Esophagus muscularis mucosa (tissue), 4 donors: ENCODE data around the gene RAP2A. TPM values are rescaled to one million over a fixed set of nuclear protein-coding genes. Genes with fewer than 3 reads are reported as not detected.

Source experiments
- DNase-seq: peaks from one replicate; pipeline ENCODE4 v3.0.0-alpha.2; 2017; ENCODE audit errors: extremely low spot score
- H3K27ac ChIP-seq, 4 donors: fragments of 200-600 bp; sonication (generic); replicated peaks in 1 of 4; 1 replicate in 3 of 4; 2 replicates in 1 of 4; pipeline ENCODE4 v1.5.1; 2016 to 2019; ENCODE audit warnings: mild to moderate bottlenecking in 1 of 4
- H3K27me3 ChIP-seq, 4 donors: fragments of 200-600 bp; sonication (generic); one replicate each; pipeline versions ENCODE4 v1.5.1 to v1.6.0; 2016 to 2019
- H3K36me3 ChIP-seq, 4 donors: fragments of 200-600 bp; sonication (generic); one replicate each; pipeline ENCODE4 v1.5.1; 2016 to 2019
- H3K4me1 ChIP-seq, 4 donors: fragments of 200-600 bp; sonication (generic); one replicate each; pipeline ENCODE4 v1.5.1; 2016 to 2019
- H3K4me3 ChIP-seq, 4 donors: fragments of 200-600 bp; sonication (generic); 1 replicate in 2 of 4; 2 replicates in 2 of 4; pipeline ENCODE4 v1.5.1; 2016 to 2019; ENCODE audit warnings: mild to moderate bottlenecking in 4 of 4, moderate library complexity in 1 of 4
- H3K9me3 ChIP-seq, 4 donors: fragments of 200-600 bp; sonication (generic); 1 replicate in 3 of 4; 2 replicates in 1 of 4; pipeline ENCODE4 v1.5.1; 2016 to 2019
- EP300 ChIP-seq: sonication (generic); formaldehyde crosslinking; IDR thresholded peaks from one replicate; pipeline ENCODE4 v1.6.1; 2017; ENCODE audit warnings: antibody characterized with exemption
- POLR2A ChIP-seq: fragments of 450-650 bp; IDR thresholded peaks from one replicate; pipeline ENCODE4 v1.6.1; 2017; ENCODE audit warnings: antibody characterized with exemption, moderate library complexity, mild to moderate bottlenecking, low read depth
- POLR2AphosphoS5 ChIP-seq, 2 donors: sonication (generic); formaldehyde crosslinking; IDR thresholded peaks; one replicate each; pipeline ENCODE4 v1.6.1; 2017; ENCODE audit warnings: antibody characterized with exemption in 2 of 2
- WGBS: methylation state at CpG from one replicate; pipeline ENCODE4 v1.1.5; 2018; 5-methylcytosine and 5-hydroxymethylcytosine counted together
- intact Hi-C: fragments of 100-400 bp; cut with DNase I; formaldehyde crosslinking; loops from one replicate; pipeline ENCODE4 v1.15.1; 2023
- total RNA-seq, 4 donors: library from RNA; depleted of rRNA; stranded (reverse); fragments of >200 nt; gene quantifications; one replicate each; pipeline versions ENCODE4 v1.1.0 to v1.2.1, GENCODE V29; 2016
- TF ChIP-seq, protein P1 (sequence below), 3 experiments: fragments of 200-600 bp in 2 of 3; fragments of 450-650 bp in 1 of 3; sonication (generic) in 2 of 3; IDR thresholded peaks; one replicate each; pipeline ENCODE4 v1.5.1; 2017 to 2019; ENCODE audit warnings: antibody characterized with exemption in 3 of 3, mild to moderate bottlenecking in 2 of 3, moderate library complexity in 1 of 3

The RAP2A gene
- total RNA-seq, 4 donors from 2014 or later: 24.1 to 27.8 (median 26.0) TPM

DNA sequence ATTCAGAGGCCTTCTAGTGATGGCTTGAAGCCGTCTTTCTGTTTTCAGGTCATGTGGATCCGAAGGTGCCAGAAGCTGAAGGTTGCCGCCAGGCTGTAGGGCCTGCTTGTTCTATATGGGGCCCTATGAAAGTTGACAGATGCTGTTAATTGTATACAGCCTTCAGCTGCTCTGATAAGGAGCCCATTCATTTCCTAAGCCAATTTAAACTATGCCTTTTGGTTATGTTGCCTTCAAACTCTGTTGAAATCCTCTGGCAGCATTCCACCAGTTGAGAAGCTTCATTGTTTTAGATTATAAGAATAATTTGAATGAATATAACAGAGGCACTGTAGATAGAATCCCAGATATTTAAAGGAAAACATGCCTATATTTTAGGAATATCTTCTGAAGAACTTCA, 34.4 kb downstream of the RAP2A start:
- H3K36me3 ChIP-seq: peaks cover 4 to 14% (median 7%) of the 10 kb centered on the region in 4 donors
- WGBS: 97% methylated on average over 3 of the region's 3 CpGs
- H3K9me3 ChIP-seq: no peaks in the 10 kb centered on the region

DNA sequence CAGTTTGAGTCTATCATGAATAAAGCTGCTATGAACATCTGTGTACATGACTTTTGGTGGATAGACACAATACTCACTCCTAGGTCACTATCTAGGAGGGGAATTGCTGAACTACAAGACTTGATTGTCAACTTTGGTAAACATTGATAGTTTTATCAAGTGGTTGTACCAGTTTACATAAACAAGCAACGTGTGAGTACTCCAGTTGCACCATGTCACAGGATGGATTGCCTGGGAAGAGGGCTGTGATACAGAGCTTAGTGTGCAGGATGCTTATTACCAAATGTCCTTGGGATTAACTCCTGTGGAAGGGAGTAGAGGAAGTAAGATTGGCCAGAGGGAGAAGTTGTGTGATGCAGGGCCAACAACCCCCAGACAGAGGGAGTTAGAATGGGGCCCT, 37.7 kb downstream of the RAP2A start:
- H3K27me3 ChIP-seq: no peaks in the 10 kb centered on the region
- no peak for DNase-seq
- H3K4me1 ChIP-seq: peaks cover 0 to 7% (median 0%) of the 10 kb centered on the region in 4 donors
- no peak overlapping the region for H3K27ac ChIP-seq
- H3K9me3 ChIP-seq: no peaks in the 10 kb centered on the region
- intact Hi-C loops: no loop called here
- TF ChIP-seq, protein P1, sequence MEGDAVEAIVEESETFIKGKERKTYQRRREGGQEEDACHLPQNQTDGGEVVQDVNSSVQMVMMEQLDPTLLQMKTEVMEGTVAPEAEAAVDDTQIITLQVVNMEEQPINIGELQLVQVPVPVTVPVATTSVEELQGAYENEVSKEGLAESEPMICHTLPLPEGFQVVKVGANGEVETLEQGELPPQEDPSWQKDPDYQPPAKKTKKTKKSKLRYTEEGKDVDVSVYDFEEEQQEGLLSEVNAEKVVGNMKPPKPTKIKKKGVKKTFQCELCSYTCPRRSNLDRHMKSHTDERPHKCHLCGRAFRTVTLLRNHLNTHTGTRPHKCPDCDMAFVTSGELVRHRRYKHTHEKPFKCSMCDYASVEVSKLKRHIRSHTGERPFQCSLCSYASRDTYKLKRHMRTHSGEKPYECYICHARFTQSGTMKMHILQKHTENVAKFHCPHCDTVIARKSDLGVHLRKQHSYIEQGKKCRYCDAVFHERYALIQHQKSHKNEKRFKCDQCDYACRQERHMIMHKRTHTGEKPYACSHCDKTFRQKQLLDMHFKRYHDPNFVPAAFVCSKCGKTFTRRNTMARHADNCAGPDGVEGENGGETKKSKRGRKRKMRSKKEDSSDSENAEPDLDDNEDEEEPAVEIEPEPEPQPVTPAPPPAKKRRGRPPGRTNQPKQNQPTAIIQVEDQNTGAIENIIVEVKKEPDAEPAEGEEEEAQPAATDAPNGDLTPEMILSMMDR (IDR thresholded peaks at IDR 0.05): no peak
- TF ChIP-seq EP300 (no peak), POLR2AphosphoS5 (IDR thresholded peaks at IDR 0.05) (no peak), POLR2A (no peak)
- WGBS: 50% methylated on average over 1 of the region's 1 CpG
- H3K4me3 ChIP-seq: no peak overlapping the region
- H3K36me3 ChIP-seq: no peaks in the 10 kb centered on the region

More for the DNA sequence above, 34.4 kb downstream of the RAP2A start:
- Histone ChIP-seq H3K27ac (no peak overlapping the region), H3K4me1 (no peaks in the 10 kb centered on the region), H3K4me3 (no peak overlapping the region), H3K27me3 (no peaks in the 10 kb centered on the region)
- intact Hi-C loops: no loop called here
- no peak for DNase-seq
- TF ChIP-seq, protein P1 (IDR thresholded peaks at IDR 0.05): no peak
- TF ChIP-seq POLR2A (no peak), POLR2AphosphoS5 (IDR thresholded peaks at IDR 0.05) (no peak), EP300 (no peak)

DNA sequence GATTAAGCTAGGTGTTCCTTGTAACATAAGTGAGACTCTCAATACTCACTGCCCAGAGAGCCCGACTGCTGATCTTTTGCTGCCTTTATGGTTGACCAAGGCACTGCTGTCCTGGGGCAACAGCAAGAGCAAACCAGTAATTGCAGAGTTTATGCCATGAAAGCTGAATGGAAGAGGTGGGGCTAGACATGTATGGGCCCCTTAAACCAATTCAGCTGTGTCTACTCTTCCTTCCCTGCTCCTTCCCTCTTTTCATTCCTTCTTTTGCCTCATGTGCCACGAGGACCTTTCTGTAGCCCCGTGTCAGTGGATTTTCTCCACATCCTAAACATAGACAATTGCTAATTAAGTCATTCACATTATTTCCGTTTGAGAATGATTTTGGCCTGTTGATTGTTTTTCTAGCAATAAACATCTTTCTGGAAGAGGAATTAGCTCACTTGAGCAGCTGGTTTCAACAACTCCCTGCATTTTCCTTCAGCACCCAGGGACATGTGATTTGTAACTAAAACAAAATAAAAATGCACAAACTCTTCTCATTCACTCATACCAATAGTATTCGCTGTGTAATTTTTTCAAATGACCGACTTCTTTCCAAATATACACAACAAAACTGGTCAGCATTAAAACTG, 40.5 kb downstream of the RAP2A start:
- peaks cover 0 to 16% (median 0%) of the 10 kb centered on the region in 4 donors for H3K4me1 ChIP-seq
- no peak for DNase-seq
- TF ChIP-seq EP300 (no peak), POLR2AphosphoS5 (IDR thresholded peaks at IDR 0.05) (no peak), POLR2A (no peak)
- TF ChIP-seq, protein P1 (IDR thresholded peaks at IDR 0.05): no peak
- intact Hi-C loops: no loop called here
- H3K27me3 ChIP-seq: no peaks in the 10 kb centered on the region
- H3K4me3 ChIP-seq: no peak overlapping the region
- no peaks in the 10 kb centered on the region for H3K36me3 ChIP-seq
- 70% methylated on average over 6 of the region's 6 CpGs for WGBS
- no peak overlapping the region for H3K27ac ChIP-seq
- no peaks in the 10 kb centered on the region for H3K9me3 ChIP-seq

DNA sequence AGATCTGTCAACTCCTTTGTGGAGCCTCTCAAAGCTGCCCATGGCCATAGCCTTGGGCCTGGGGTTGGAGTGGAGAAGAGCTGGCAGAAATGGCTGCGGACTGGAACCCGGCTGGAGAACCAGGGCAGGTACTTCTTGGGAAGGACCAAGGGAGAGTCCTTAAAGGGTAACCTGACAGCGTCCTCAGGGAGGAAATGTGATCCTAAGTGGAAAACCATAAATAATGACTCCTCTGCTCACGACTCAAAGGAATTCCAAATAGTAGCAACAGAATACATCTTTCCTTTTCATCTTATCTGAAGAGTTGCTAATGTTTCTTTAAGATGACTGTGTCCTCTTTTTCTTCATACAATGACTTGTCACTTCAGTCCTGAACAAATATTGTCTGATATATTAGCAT, 41.0 kb downstream of the RAP2A start:
- peaks cover 0 to 16% (median 0%) of the 10 kb centered on the region in 4 donors for H3K4me1 ChIP-seq
- H3K36me3 ChIP-seq: no peaks in the 10 kb centered on the region
- H3K9me3 ChIP-seq: no peaks in the 10 kb centered on the region
- H3K27me3 ChIP-seq: no peaks in the 10 kb centered on the region
- H3K4me3 ChIP-seq: no peak overlapping the region
- intact Hi-C loops: no loop called here
- 71% methylated on average over 4 of the region's 4 CpGs for WGBS
- no peak for DNase-seq
- no peak overlapping the region for H3K27ac ChIP-seq
- TF ChIP-seq, protein P1 (IDR thresholded peaks at IDR 0.05): no peak
- TF ChIP-seq EP300 (no peak), POLR2AphosphoS5 (IDR thresholded peaks at IDR 0.05) (no peak), POLR2A (no peak)

DNA sequence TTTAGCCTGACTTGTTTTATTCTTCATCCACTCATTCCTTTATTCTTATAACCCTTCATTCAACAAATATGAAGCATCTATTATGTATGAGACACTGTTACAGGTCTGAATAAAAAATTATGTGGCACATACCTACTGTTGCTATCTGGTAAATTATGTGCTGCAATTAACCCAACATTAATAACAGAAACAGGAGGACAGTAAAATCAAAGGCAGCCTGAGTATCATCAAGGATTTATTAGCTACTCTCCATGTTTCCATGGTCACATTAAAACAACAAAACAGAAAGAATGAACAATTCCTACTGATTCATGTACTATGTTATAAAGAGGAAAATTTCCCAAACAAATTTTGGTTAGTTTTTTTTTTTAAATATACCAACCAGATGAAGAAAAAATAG, 43.9 kb downstream of the RAP2A start:
- Histone ChIP-seq H3K9me3 (no peaks in the 10 kb centered on the region), H3K27ac (no peak overlapping the region), H3K4me3 (no peak overlapping the region), H3K27me3 (no peaks in the 10 kb centered on the region), H3K4me1 (peaks cover 0 to 16% (median 0%) of the 10 kb centered on the region in 4 donors), H3K36me3 (no peaks in the 10 kb centered on the region)
- no peak for TF ChIP-seq POLR2A
- no peak for TF ChIP-seq EP300
- TF ChIP-seq POLR2AphosphoS5 (IDR thresholded peaks at IDR 0.05): no peak
- TF ChIP-seq, protein P1 (IDR thresholded peaks at IDR 0.05): no peak
- intact Hi-C loops: no loop called here
- DNase-seq: no peak
